ENCODE results near the gene JAZF1. TPM values are rescaled to one million over a fixed set of nuclear protein-coding genes. Genes with fewer than 3 reads are reported as not detected.

The JAZF1 gene
- total and polyA plus RNA-seq, 2 of the 8 experiments (the other 6 are each of a cell fraction or from before 2014, with no cell fraction given) = 2.6 to 21.8 TPM

DNA sequence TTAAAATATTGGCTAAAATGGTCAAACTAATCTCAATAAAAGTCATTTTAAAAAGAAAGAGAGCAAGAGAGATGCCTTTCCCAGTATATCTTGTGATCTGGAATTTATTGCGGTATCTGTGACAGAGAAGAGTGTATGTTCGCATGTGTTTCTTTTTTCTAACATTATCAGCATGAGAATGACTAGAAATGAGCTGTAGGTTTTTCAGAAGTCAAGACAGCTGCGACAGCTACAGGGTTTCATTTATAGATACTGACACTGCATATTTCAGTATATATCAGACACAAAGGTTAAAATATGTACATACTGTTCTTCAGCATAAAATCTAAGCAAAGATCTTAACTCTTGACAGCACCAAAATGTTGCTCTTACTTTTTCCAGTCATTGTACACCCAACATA lies 215.8 kb downstream of the JAZF1 start:
- Histone ChIP-seq H3K79me1 (ENCODE audit: low read depth, low read length) (no peaks in the 10 kb centered on the region), H2BK15ac (ENCODE audit: low read length) (no peak overlapping the region), H4K91ac (replicated peaks; ENCODE audit: insufficient read length, low read length) (no peak overlapping the region), H3K56ac (replicated peaks; ENCODE audit: insufficient read length, low read depth, low read length) (no peak overlapping the region), H3K9ac (replicated peaks in 1 of 4; ENCODE audit: extremely low read depth in 1 of 4, low read depth in 3 of 4, low read length in 3 of 4) (no peak overlapping the region), H3K14ac (ENCODE audit: insufficient read length) (no peak overlapping the region), H3K4ac (replicated peaks; ENCODE audit: insufficient read length, low read depth, low read length) (no peak overlapping the region), H3K9me3 (ENCODE audit: insufficient read depth in 2 of 2, low read depth in 1 of 2, low read length in 1 of 2) (no peaks in the 10 kb centered on the region), H2AFZ (ENCODE audit: low read length) (no peak overlapping the region), H3K23me2 (ENCODE audit: low read depth, low read length) (no peaks in the 10 kb centered on the region), H2BK120ac (replicated peaks; ENCODE audit: low read depth, low read length) (no peak overlapping the region), H3K4me2 (ENCODE audit: insufficient read depth in 1 of 2, low read depth in 2 of 2, low read length in 2 of 2) (no peak overlapping the region), H3K4me1 (replicated peaks in 1 of 4; ENCODE audit: control insufficient read depth in 3 of 4, insufficient read depth in 4 of 4, low read length in 3 of 4) (no peaks in the 10 kb centered on the region), H4K20me1 (replicated peaks in 1 of 2; ENCODE audit: control insufficient read depth in 1 of 2, insufficient read depth in 2 of 2, low read length in 2 of 2) (no peaks in the 10 kb centered on the region), H4K8ac (ENCODE audit: extremely low read depth, insufficient read depth, low read length) (no peak overlapping the region), H3K36me3 (ENCODE audit: control insufficient read depth in 2 of 4, insufficient read depth in 4 of 4, low read length in 3 of 4) (no peaks in the 10 kb centered on the region), H3K18ac (ENCODE audit: extremely low read depth, low read length) (no peak overlapping the region), H3K27ac (ENCODE audit: low read depth, low read length) (no peak overlapping the region), H3K27me3 (replicated peaks in 1 of 4; ENCODE audit: control insufficient read depth in 3 of 4, extremely low read depth in 1 of 4, insufficient read depth in 3 of 4, low read length in 3 of 4) (no peaks in the 10 kb centered on the region), H3K23ac (ENCODE audit: insufficient read length) (no peak overlapping the region), H3K79me2 (ENCODE audit: control insufficient read depth in 1 of 2, insufficient read depth in 2 of 2, low read length in 2 of 2) (no peaks in the 10 kb centered on the region), H2AK5ac (ENCODE audit: low read depth, low read length) (no peak overlapping the region), H3K4me3 (ENCODE audit: extremely low read depth in 1 of 4, insufficient read depth in 2 of 4, low read depth in 3 of 4, low read length in 4 of 4) (no peak overlapping the region), H2BK20ac (ENCODE audit: low read length) (no peak overlapping the region), H4K5ac (ENCODE audit: insufficient read length, low read depth, low read length) (no peak overlapping the region), H2BK12ac (ENCODE audit: low read depth, low read length) (no peak overlapping the region), H2BK5ac (ENCODE audit: low read depth, low read length) (no peak overlapping the region)
- WGBS, 2 experiments (ENCODE audit: extremely low coverage in 1 of 2, insufficient coverage in 1 of 2, insufficient read length in 1 of 2, insufficient replicate concordance in 2 of 2, low coverage in 1 of 2, low lambda C conversion rate in 2 of 2, missing lambda C conversion rate in 1 of 2) = 86% methylated on average over 3 of the region's 3 CpGs; no CpG with 5 or more reads in 1 of the 2 experiments
- TF ChIP-seq, protein P1, sequence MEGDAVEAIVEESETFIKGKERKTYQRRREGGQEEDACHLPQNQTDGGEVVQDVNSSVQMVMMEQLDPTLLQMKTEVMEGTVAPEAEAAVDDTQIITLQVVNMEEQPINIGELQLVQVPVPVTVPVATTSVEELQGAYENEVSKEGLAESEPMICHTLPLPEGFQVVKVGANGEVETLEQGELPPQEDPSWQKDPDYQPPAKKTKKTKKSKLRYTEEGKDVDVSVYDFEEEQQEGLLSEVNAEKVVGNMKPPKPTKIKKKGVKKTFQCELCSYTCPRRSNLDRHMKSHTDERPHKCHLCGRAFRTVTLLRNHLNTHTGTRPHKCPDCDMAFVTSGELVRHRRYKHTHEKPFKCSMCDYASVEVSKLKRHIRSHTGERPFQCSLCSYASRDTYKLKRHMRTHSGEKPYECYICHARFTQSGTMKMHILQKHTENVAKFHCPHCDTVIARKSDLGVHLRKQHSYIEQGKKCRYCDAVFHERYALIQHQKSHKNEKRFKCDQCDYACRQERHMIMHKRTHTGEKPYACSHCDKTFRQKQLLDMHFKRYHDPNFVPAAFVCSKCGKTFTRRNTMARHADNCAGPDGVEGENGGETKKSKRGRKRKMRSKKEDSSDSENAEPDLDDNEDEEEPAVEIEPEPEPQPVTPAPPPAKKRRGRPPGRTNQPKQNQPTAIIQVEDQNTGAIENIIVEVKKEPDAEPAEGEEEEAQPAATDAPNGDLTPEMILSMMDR (IDR thresholded peaks at IDR 0.05; ENCODE audit: control extremely low read depth in 1 of 3, insufficient read depth in 1 of 3, low read depth in 1 of 3, low read length in 3 of 3) = no peak
- no peak for TF ChIP-seq PHF8 (conservative IDR thresholded peaks at IDR 0.05; ENCODE audit: low read depth, low read length)
- CTCF ChIA-PET (ENCODE audit: partially characterized antibody) = interaction anchor here (0.6 to 1.4 kb wide), 3 partner anchors 23 to 129 kb away, joined by 3 read pairs; no protein-coding TSS in a partner anchor
- no peak for DNase-seq (ENCODE audit: low read depth in 1 of 2, low spot score in 2 of 2)
- FAIRE-seq = no peak
- POLR2A ChIA-PET (ENCODE audit: partially characterized antibody) = no interaction called here

Data from H1 (cell line).